Right ventricle myocardium superior (tissue), 1 donor: ENCODE data around the gene DUS2. TPM values are rescaled to one million over a fixed set of nuclear protein-coding genes. Genes with fewer than 3 reads are reported as not detected.
"Not testable (repeated sequence)": the region's sequence is repeated elsewhere in the genome, so short reads cannot be mapped to it uniquely, and the experiment has no call there.

Experiments used
- ATAC-seq: fragments of 200-7000 bp; cut with Tn5 transposase; one replicate; pipeline ENCODE4 v1.9.1; 2020; ENCODE audit warnings: mild to moderate bottlenecking; ENCODE audit not compliant: poor library complexity
- DNase-seq: peaks from one replicate; pipeline ENCODE4 v3.0.0-alpha.2; 2020
- intact Hi-C: fragments of 100-400 bp; cut with DNase I; formaldehyde crosslinking; loops from one replicate; pipeline ENCODE4 v1.11.2; 2022
- total RNA-seq: library from RNA; stranded (reverse); fragmentation: NEBNext Ultra II Directional; extraction: Animal tissue kit (Norgen Biotek cat#: 25700); gene quantifications from one replicate; pipeline ENCODE4 v1.2.1, GENCODE V29; 2021
- donor health status: DM: no; HTN: yes; CAD: no; lungs with severe emphysema.

Gene DUS2
- total RNA-seq, 1 donor from 2014 or later, result 5.7 TPM

- ATAC-seq (peak; percentile 80), DNase-seq (peak; percentile 95)
- intact Hi-C loops, result loop anchor here (5.0 kb wide), 1 partner anchor 143 kb away; no protein-coding TSS in a partner anchor
These were observed 61.6 kb downstream of the DUS2 start for GRCh38 chr16:68084504-68085258.

GRCh38 chr16:68085259-68086071 is 62.4 kb downstream of the DUS2 start, which contains the start of gene NFATC3:
Gene NFATC3, plus strand, starts transcription at chr16:68085370. Its CDS starts 312 bp downstream, at chr16:68085682.
- intact Hi-C loops, result loop anchor here (5.0 kb wide), 1 partner anchor 142 kb away; no protein-coding TSS in a partner anchor
- peak; percentile 90 for ATAC-seq

GRCh38 chr16:68086336-68086841 is 63.3 kb downstream of the DUS2 start:
- intact Hi-C loops, result loop anchor here (5.0 kb wide), 1 partner anchor 141 kb away; no protein-coding TSS in a partner anchor
- no peak for ATAC-seq

More at GRCh38 chr16:68085259-68086071, 62.4 kb downstream of the DUS2 start, which contains the start of gene NFATC3:
- DNase-seq, result peak; percentile 100

GRCh38 chr16:68086860-68087268 is 63.8 kb downstream of the DUS2 start:
- intact Hi-C loops, result loop anchor here (5.0 kb wide), 1 partner anchor 140 kb away; no protein-coding TSS in a partner anchor
- DNase-seq, result no peak
- ATAC-seq, result no peak

More at GRCh38 chr16:68086336-68086841, 63.3 kb downstream of the DUS2 start:
- DNase-seq, result no peak

GRCh38 chr16:68087688-68088087 is 64.6 kb downstream of the DUS2 start:
- intact Hi-C loops, result loop anchor here (5.0 kb wide), 1 partner anchor 140 kb away; no protein-coding TSS in a partner anchor
- ATAC-seq, result no peak

DNA sequence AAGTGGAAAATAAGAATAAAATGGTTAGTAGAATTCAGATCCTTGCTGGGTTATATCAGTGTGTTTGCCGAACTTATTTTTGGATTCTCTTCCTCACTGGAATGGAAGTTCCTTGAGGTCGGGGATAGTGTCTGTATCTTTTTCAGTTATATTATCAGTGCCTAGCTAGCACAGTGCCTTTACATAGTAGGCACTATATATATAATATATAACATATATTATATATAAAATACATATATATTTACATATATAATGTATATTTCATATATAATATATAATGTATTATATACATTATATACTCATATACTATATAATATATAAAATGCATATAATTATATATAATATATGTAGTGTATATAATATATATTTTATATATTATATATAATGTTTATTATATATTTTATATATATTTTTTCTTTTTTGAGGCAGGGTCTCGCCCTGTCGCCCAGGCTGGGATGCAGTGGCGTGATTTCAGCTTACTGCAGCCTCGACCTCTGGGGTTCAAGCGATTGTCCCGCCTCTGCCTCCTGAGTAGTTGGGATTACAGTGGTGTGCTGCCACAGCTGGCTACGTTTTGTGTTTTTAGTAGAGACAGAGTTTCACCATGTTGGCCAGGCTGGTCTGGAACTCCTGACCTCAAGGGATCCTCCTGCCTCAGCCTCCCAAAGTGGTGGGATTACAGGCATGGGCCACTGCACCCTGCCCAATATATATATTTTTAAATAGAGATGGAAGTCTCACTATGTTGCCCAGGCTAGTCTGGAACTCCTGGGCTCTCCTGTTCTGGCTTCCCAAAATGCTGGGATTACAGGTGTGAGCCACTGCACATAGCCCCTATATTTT is 65.3 kb downstream of the DUS2 start:
- no peak for ATAC-seq
- intact Hi-C loops, result loop anchor here (5.0 kb wide), 1 partner anchor 139 kb away; no protein-coding TSS in a partner anchor
- DNase-seq, result no peak

More at GRCh38 chr16:68087688-68088087, 64.6 kb downstream of the DUS2 start:
- DNase-seq, result no peak

DNA sequence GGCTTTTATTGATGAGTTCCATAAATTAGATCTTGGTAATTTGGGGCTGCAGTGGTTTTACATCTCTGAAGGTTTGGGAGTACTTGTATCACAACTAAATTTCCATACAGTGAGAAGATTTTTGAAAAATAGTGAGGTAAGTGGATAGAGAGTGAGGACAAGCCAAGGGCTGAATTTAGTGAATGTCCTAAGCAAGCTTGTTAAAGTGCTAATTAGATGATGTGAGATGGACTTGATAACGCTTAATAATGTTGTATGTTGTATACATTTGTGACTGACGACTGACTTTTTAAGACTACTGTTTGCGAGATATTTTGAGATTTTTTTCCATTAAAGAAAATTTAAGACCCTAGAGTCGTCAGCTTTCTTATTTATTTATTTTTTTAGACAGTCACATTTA is 66.0 kb downstream of the DUS2 start:
- ATAC-seq (no peak), DNase-seq (no peak)
- intact Hi-C loops, result loop anchor here (5.0 kb wide), 1 partner anchor 138 kb away; no protein-coding TSS in a partner anchor

- intact Hi-C loops, result no loop called here
- ATAC-seq, result no peak
- no peak for DNase-seq
These were observed 67.0 kb downstream of the DUS2 start for GRCh38 chr16:68090130-68090529.

DNA sequence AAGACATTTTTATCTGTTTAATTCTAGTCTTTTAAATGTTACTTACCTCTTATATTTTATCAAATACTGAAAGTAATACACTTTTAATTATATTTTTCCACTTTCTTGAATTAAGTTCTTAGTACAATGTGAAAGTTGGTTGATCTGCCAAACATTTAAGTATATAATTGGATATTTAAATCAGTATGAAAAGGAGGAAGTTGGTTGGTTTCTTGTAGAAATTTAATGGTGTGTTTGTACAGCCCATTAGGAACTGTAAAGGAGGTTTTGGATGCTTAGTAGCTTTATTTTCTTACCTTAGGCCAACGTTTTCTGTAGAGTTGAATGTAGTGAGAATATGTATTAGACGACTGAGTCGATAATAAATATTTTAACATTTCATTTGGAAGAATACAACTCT is 67.4 kb downstream of the DUS2 start:
- ATAC-seq (no peak), DNase-seq (no peak)
- intact Hi-C loops, result no loop called here

DNA sequence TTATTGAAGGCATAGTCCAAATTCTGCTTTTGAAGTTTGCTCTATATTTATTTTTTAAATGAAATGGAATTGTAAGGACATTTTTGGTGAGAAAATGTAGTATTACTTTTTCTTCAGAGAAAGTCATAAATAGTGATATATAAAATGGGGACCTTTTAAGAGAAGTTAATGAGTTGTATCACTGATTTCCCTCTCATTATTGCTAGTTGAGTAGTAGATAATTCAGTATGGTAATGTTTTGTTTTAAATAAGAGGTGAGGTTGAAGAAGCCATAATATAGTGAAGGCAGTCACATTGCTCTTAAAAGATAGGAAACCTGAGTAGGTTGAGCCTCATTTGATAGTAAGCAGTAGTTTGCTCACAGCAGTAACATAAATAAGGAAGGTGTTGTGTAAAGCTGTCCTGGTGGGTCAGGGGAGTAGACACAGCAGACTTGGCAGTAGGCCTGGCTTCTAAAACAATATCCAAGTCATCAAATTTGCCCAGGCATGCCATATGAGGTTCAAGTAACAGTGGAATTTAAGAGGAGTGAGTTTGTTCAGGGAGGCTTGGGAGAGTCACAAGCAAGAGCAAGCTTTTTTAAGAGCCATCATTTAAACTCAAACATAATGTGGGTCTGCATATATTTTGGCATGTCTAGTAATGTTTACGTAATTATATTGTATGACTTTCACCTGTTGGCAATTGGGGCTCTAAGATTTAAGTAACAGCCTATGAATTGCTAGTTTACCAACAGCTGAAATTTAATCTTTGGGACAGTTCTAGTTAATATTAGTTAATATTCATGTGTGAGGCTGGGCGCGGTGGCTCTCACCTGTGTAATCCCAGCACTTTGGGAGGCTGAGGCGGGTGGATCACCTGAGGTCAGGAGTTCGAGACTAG is 68.5 kb downstream of the DUS2 start:
- ATAC-seq (peak; percentile 20), DNase-seq (no peak)
- intact Hi-C loops, result no loop called here

- ATAC-seq, intact Hi-C loops, DNase-seq: not testable (repeated sequence)
These were observed 69.2 kb downstream of the DUS2 start for GRCh38 chr16:68092275-68092674.

GRCh38 chr16:68093816-68094613 is 70.9 kb downstream of the DUS2 start:
- ATAC-seq (peak; percentile 70), DNase-seq (no peak)
- intact Hi-C loops, result no loop called here

GRCh38 chr16:68094614-68094934 is 71.5 kb downstream of the DUS2 start:
- intact Hi-C loops, result no loop called here
- DNase-seq, result no peak
- no peak for ATAC-seq

- intact Hi-C loops, result no loop called here
- no peak for ATAC-seq
- no peak for DNase-seq
These were observed 73.4 kb downstream of the DUS2 start for GRCh38 chr16:68096491-68096890.

DNA sequence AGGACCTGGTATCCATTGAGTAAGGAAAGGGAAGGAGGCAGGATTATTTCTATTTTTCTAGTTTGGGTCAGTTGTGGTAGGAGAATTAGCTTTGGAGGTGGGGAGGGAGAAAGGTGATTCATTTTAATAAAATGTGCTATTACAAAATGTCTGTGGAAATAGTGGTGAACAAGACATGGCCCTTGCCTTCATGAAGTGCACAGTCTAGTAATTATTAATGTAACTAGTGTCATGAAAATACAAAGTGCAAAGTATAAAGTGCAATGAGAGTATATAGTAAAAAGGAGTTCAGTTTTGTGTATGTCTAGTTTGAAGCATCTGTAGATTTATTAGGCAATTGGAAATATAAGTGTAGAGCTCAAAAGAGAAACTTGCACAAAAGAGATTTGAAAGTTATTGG is 74.0 kb downstream of the DUS2 start:
- DNase-seq (no peak), ATAC-seq (no peak)
- intact Hi-C loops, result no loop called here

DNA sequence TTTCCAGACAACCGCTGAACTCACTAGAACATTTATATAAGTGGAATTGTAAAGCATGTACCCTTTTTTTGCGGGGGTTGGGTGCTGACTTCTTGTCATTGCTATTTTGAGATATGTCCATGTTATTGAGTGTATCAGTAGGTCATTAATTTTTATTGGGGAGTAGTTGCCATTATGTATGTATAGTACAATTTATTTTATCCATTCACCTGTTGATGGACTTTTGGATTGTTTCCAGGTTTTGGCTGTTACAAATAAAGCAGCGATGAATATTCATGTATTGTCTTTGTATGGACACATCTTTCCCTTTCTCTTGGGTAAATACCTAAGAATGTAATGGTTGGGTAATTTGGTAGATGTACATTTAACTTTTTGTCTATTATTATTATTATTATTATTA is 74.8 kb downstream of the DUS2 start:
- no peak for DNase-seq
- intact Hi-C loops, result no loop called here

DNA sequence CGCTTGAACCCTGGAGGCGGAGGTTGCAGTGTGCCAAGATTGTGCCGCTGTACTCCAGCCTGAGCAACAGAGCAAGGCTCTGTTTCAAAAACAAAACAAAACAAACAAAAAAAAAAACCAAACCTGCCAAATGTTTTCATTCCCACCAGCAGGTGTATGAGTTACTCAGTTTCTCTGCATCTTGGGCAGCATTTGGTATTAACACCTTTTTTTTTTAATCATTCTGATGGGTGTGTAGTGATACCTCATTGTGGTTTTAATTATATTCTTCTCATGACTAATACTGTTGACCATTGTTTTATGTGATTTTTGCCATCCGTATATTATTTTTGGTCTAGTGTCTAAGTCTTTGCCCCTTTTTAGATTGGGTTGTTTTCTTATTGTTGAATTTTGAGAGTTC is 77.4 kb downstream of the DUS2 start:
- no peak for DNase-seq
- no peak for ATAC-seq
- intact Hi-C loops, result no loop called here

More for the DNA sequence above, 74.8 kb downstream of the DUS2 start:
- no peak for ATAC-seq
